ENCODE data around the gene CLCN3. TPM values are rescaled to one million over a fixed set of nuclear protein-coding genes. Genes with fewer than 3 reads are reported as not detected.
A peak's percentile ranks its signal among the peaks of the same experiment; 100 is the strongest.
"Not testable (repeated sequence)": the region's sequence is repeated elsewhere in the genome, so short reads cannot be mapped to it uniquely, and the experiment has no call there.

CLCN3 gene
- polyA plus RNA-seq, 4 donors, result 39.7 to 80.2 (median 60.7) TPM

- no peak for DNase-seq (ENCODE audit: low read depth in 4 of 4, low spot score in 3 of 4)
Measured at GRCh38 chr4:169761846-169762245, 141.5 kb downstream of the CLCN3 start.

- no peak for DNase-seq (ENCODE audit: low read depth in 4 of 4, low spot score in 3 of 4)
Measured at GRCh38 chr4:169765835-169766234, 145.5 kb downstream of the CLCN3 start.

- no peak for DNase-seq (ENCODE audit: low read depth in 4 of 4, low spot score in 3 of 4)
Measured at GRCh38 chr4:169766741-169767140, 146.4 kb downstream of the CLCN3 start.

GRCh38 chr4:169768385-169768784 lies 148.0 kb downstream of the CLCN3 start:
- DNase-seq (ENCODE audit: low read depth in 4 of 4, low spot score in 3 of 4), result no peak

- DNase-seq (ENCODE audit: low read depth in 4 of 4, low spot score in 3 of 4), result peak in 1 of 4 donors; percentile 6
Measured at GRCh38 chr4:169770416-169770815, 150.0 kb downstream of the CLCN3 start.

GRCh38 chr4:169771556-169772080 lies 151.2 kb downstream of the CLCN3 start:
- DNase-seq (ENCODE audit: low read depth in 4 of 4, low spot score in 3 of 4), result not testable (repeated sequence)

Other genes starting within 250 kb of the CLCN3 start
- gene NEK1, start 8.0 kb upstream of the CLCN3 start, polyA plus RNA-seq (ENCODE audit: insufficient read length in 4 of 4), result 10 to 100 TPM; 20.0 to 27.4 (median 26.5) TPM
- 10 to 100 TPM; 40.4 to 52.3 (median 46.6) TPM for gene HPF1, start 137.4 kb downstream of the CLCN3 start, polyA plus RNA-seq (ENCODE audit: insufficient read length in 4 of 4)

Data from left renal pelvis (tissue), 4 donors.